KMS-11 (cell line): ENCODE results near the gene TPRA1.
A peak's percentile ranks its signal among the peaks of the same experiment; 100 is the strongest.

Source experiments
- H2AFZ ChIP-seq: fragments of 200-600 bp; sonication (generic); 2 replicates; pipeline ENCODE4 v1.6.1; 2016; ENCODE audit warnings: antibody characterized with exemption, mixed run types, low read depth
- H3K27ac ChIP-seq: fragments of 200-600 bp; sonication (generic); 2 replicates; pipeline ENCODE4 v1.6.1; 2016; ENCODE audit warnings: mild to moderate bottlenecking, mixed run types
- H3K27me3 ChIP-seq: fragments of 200-600 bp; sonication (generic); 2 replicates; pipeline ENCODE4 v1.6.1; 2017; ENCODE audit warnings: mild to moderate bottlenecking, low read depth, mixed run types, moderate library complexity; ENCODE audit not compliant: insufficient read depth
- H3K36me3 ChIP-seq: fragments of 200-600 bp; sonication (generic); 2 replicates; pipeline ENCODE4 v1.6.1; 2017; ENCODE audit warnings: mild to moderate bottlenecking, mixed run types; ENCODE audit not compliant: insufficient read depth
- H3K4me1 ChIP-seq: fragments of 200-600 bp; sonication (generic); 2 replicates; pipeline ENCODE4 v1.6.1; 2016; ENCODE audit warnings: mild to moderate bottlenecking, low read depth, mixed run types; ENCODE audit not compliant: poor library complexity, severe bottlenecking
- H3K4me2 ChIP-seq: fragments of 200-600 bp; sonication (generic); 2 replicates; pipeline ENCODE4 v1.7.0; 2016; ENCODE audit warnings: mild to moderate bottlenecking, mixed run types
- H3K4me3 ChIP-seq: fragments of 200-600 bp; sonication (generic); IDR thresholded peaks from 2 replicates; pipeline ENCODE4 v1.6.1; 2017; ENCODE audit warnings: low read depth, low read length, mixed read lengths; ENCODE audit not compliant: insufficient read depth
- H3K79me2 ChIP-seq: fragments of 200-600 bp; sonication (generic); 2 replicates; pipeline ENCODE4 v1.6.1; 2016; ENCODE audit warnings: low read depth, mixed run types; ENCODE audit not compliant: insufficient read depth
- H3K9ac ChIP-seq: fragments of 200-600 bp; sonication (generic); 2 replicates; pipeline ENCODE4 v1.6.1; 2016; ENCODE audit warnings: mild to moderate bottlenecking, mixed run types
- H4K20me1 ChIP-seq: fragments of 200-600 bp; sonication (generic); 2 replicates; pipeline ENCODE4 v1.6.1; 2016; ENCODE audit warnings: mild to moderate bottlenecking, mixed run types; ENCODE audit not compliant: insufficient read depth
- CTCF ChIP-seq: fragments of 200-600 bp; sonication (generic); conservative IDR thresholded peaks from 2 replicates; pipeline ENCODE4 v1.6.1; 2017; ENCODE audit warnings: low read depth, mild to moderate bottlenecking, antibody characterized with exemption, low read length, moderate library complexity, mixed read lengths

TPRA1 gene

GRCh38 chr3:127590593-127591465, at the start of gene TPRA1:
TSS of gene TPRA1 (minus strand) at chr3:127590733. CDS start at chr3:127580146, 10,587 bp downstream.
- peak within 1 kb of the TSS; percentile 99 for H3K27ac ChIP-seq
- H3K27me3 ChIP-seq = no peaks in the 10 kb centered on the region
- H3K4me3 ChIP-seq = peak within 1 kb of the TSS; percentile 96
- no peak for TF ChIP-seq CTCF
- peak within 1 kb of the TSS; percentile 84 for H2AFZ ChIP-seq
- H3K9ac ChIP-seq = peak within 1 kb of the TSS; percentile 96
- H3K4me1 ChIP-seq = peaks cover 25% of the 10 kb centered on the region
- H3K79me2 ChIP-seq = peaks cover 40% of the 10 kb centered on the region
- H3K36me3 ChIP-seq = no peaks in the 10 kb centered on the region
- no peaks in the 10 kb centered on the region for H4K20me1 ChIP-seq
- peak within 1 kb of the TSS; percentile 98 for H3K4me2 ChIP-seq

GRCh38 chr3:127640042-127640355, 49.5 kb upstream of the TPRA1 start:
- no peaks in the 10 kb centered on the region for H3K36me3 ChIP-seq
- H3K79me2 ChIP-seq = no peaks in the 10 kb centered on the region
- no peaks in the 10 kb centered on the region for H3K27me3 ChIP-seq
- no peak overlapping the region for H3K4me3 ChIP-seq
- H4K20me1 ChIP-seq = no peaks in the 10 kb centered on the region
- H2AFZ ChIP-seq = no peak overlapping the region
- no peak overlapping the region for H3K4me2 ChIP-seq
- peaks cover 15% of the 10 kb centered on the region for H3K4me1 ChIP-seq
- H3K9ac ChIP-seq = no peak overlapping the region
- TF ChIP-seq CTCF = no peak
- H3K27ac ChIP-seq = no peak overlapping the region

GRCh38 chr3:127639173-127640041, 48.9 kb upstream of the TPRA1 start:
- H3K4me3 ChIP-seq = no peak overlapping the region
- H3K36me3 ChIP-seq = no peaks in the 10 kb centered on the region
- H3K4me1 ChIP-seq = peaks cover 15% of the 10 kb centered on the region
- H3K27ac ChIP-seq = no peak overlapping the region
- H3K79me2 ChIP-seq = no peaks in the 10 kb centered on the region
- H3K9ac ChIP-seq = no peak overlapping the region
- H3K4me2 ChIP-seq = no peak overlapping the region
- H3K27me3 ChIP-seq = no peaks in the 10 kb centered on the region
- no peaks in the 10 kb centered on the region for H4K20me1 ChIP-seq
- no peak for TF ChIP-seq CTCF
- H2AFZ ChIP-seq = no peak overlapping the region

- H4K20me1 ChIP-seq = no peaks in the 10 kb centered on the region
- H3K9ac ChIP-seq = no peak overlapping the region
- H3K4me1 ChIP-seq = peaks cover 15% of the 10 kb centered on the region
- H3K79me2 ChIP-seq = no peaks in the 10 kb centered on the region
- H2AFZ ChIP-seq = no peak overlapping the region
- H3K4me2 ChIP-seq = no peak overlapping the region
- no peaks in the 10 kb centered on the region for H3K36me3 ChIP-seq
- TF ChIP-seq CTCF = no peak
- H3K4me3 ChIP-seq = no peak overlapping the region
- no peaks in the 10 kb centered on the region for H3K27me3 ChIP-seq
- H3K27ac ChIP-seq = no peak overlapping the region
Measured at GRCh38 chr3:127637971-127638370, 47.4 kb upstream of the TPRA1 start.
